ENCODE measurements around the gene RGR. TPM values are rescaled to one million over a fixed set of nuclear protein-coding genes. Genes with fewer than 3 reads are reported as not detected.
A peak's percentile ranks its signal among the peaks of the same experiment; 100 is the strongest.

The RGR gene
- total RNA-seq, 1 experiment from 2014 or later: not detected

DNA sequence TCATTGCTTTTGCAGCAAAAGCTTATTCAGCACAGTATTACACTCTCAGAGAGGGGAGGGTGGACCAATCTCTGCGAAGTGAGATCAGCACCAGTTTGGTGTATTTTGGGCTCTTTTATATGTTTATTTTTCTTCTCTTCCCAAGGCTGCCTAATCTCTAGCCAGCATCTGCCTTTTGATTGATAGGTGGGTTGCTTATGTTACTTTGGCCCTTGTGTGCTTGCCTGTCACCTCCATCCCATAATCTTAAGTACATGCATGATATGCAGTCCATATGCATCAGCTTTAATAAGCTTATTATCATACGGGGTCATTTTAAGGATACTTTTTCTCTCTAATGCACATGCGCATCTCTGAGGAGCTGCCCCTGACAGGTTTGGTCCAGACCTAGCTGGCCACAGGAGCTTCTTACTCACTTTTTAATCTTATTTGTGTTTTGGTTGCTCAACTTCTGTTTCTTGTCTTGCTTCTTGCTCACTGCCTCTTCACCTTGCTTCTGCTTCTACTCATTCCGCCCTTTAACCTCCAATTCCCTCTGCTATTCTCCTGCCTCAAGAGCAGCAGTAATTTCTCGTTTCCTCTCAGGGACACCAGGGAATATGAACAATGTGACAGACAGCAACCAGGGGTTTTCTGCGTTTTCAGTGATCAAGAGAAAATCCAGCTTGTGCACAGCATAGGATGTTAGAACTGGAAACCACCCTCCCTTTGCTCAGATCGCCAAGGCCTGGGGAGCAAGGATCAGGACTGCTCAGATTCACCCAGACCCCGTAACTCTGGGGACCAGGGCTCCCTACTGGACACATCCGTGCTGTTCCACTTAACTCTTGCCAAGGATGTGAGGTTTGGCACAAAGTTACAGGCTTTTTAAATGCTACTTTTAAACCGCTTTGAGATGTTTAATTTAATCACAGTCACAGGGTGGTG lies 10.0 kb downstream of the RGR start (continued):
- TF ChIP-seq, protein P1, sequence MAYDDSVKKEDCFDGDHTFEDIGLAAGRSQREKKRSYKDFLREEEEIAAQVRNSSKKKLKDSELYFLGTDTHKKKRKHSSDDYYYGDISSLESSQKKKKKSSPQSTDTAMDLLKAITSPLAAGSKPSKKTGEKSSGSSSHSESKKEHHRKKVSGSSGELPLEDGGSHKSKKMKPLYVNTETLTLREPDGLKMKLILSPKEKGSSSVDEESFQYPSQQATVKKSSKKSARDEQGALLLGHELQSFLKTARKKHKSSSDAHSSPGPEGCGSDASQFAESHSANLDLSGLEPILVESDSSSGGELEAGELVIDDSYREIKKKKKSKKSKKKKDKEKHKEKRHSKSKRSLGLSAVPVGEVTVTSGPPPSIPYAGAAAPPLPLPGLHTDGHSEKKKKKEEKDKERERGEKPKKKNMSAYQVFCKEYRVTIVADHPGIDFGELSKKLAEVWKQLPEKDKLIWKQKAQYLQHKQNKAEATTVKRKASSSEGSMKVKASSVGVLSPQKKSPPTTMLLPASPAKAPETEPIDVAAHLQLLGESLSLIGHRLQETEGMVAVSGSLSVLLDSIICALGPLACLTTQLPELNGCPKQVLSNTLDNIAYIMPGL (CRISPR knock-in tag; IDR thresholded peaks at IDR 0.05): no peak
- TF ChIP-seq CDX4 (CRISPR knock-in tag; IDR thresholded peaks at IDR 0.05; ENCODE audit: borderline replicate concordance): no peak
- TF ChIP-seq NR2C2 (CRISPR knock-in tag; IDR thresholded peaks at IDR 0.05): no peak
- no peak for TF ChIP-seq ELF4 (CRISPR knock-in tag; IDR thresholded peaks at IDR 0.05; ENCODE audit: low read depth)
- no peak for TF ChIP-seq CREB1 (CRISPR knock-in tag; IDR thresholded peaks at IDR 0.05)
- TF ChIP-seq NFYB (CRISPR knock-in tag; conservative IDR thresholded peaks at IDR 0.05; ENCODE audit: low read depth): no peak

- Mint-ChIP-seq H3K36me3 (no peaks in the 10 kb centered on the region), H3K27me3 (ENCODE audit: low read depth) (peaks cover 17% of the 10 kb centered on the region), H3K4me3 (no peak overlapping the region), H3K9me3 (peaks cover 5% of the 10 kb centered on the region; the same call in 1 of the 2 replicates), H3K4me1 (0 out of 2 replicates have a peak, but pooled peaks cover 3% of the 10 kb centered on the region), H3K27ac (no peak overlapping the region)
- ATAC-seq (peak; percentile 95), DNase-seq (ENCODE audit: low spot score) (peak; percentile 84)
- CTCF ChIA-PET: interaction anchor here (0.6 to 4.5 kb wide), 49 partner anchors 8 to 409 kb away, joined by 3 to 48 read pairs (median 4); partner anchors contain the start of genes CCSER2, CDHR1 and RGR
- POLR2A ChIA-PET: interaction anchor here (0.8 kb wide), 1 partner anchor 71 kb away, joined by 3 read pairs; no protein-coding TSS in a partner anchor
- 0 out of 2 replicates have a peak, but pooled peaks have one; percentile 69 for TF ChIP-seq E2F5 (CRISPR knock-in tag; IDR thresholded peaks at IDR 0.05)
- TF ChIP-seq SP1 (CRISPR knock-in tag; conservative IDR thresholded peaks at IDR 0.05): peak; percentile 44
- no peak for TF ChIP-seq GTF2I (CRISPR knock-in tag; conservative IDR thresholded peaks at IDR 0.05)
- TF ChIP-seq, protein P2, sequence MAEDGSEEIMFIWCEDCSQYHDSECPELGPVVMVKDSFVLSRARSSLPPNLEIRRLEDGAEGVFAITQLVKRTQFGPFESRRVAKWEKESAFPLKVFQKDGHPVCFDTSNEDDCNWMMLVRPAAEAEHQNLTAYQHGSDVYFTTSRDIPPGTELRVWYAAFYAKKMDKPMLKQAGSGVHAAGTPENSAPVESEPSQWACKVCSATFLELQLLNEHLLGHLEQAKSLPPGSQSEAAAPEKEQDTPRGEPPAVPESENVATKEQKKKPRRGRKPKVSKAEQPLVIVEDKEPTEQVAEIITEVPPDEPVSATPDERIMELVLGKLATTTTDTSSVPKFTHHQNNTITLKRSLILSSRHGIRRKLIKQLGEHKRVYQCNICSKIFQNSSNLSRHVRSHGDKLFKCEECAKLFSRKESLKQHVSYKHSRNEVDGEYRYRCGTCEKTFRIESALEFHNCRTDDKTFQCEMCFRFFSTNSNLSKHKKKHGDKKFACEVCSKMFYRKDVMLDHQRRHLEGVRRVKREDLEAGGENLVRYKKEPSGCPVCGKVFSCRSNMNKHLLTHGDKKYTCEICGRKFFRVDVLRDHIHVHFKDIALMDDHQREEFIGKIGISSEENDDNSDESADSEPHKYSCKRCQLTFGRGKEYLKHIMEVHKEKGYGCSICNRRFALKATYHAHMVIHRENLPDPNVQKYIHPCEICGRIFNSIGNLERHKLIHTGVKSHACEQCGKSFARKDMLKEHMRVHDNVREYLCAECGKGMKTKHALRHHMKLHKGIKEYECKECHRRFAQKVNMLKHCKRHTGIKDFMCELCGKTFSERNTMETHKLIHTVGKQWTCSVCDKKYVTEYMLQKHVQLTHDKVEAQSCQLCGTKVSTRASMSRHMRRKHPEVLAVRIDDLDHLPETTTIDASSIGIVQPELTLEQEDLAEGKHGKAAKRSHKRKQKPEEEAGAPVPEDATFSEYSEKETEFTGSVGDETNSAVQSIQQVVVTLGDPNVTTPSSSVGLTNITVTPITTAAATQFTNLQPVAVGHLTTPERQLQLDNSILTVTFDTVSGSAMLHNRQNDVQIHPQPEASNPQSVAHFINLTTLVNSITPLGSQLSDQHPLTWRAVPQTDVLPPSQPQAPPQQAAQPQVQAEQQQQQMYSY (CRISPR knock-in tag; IDR thresholded peaks at IDR 0.05): no peak
- no peak for TF ChIP-seq NFATC4 (CRISPR knock-in tag; IDR thresholded peaks at IDR 0.05)
- peak; percentile 76 for TF ChIP-seq CTCF (IDR thresholded peaks at IDR 0.05)
- 0 out of 2 replicates have a peak, but pooled peaks have one; percentile 40 for TF ChIP-seq ZNF281 (CRISPR knock-in tag; IDR thresholded peaks at IDR 0.05)
- TF ChIP-seq, protein P3, sequence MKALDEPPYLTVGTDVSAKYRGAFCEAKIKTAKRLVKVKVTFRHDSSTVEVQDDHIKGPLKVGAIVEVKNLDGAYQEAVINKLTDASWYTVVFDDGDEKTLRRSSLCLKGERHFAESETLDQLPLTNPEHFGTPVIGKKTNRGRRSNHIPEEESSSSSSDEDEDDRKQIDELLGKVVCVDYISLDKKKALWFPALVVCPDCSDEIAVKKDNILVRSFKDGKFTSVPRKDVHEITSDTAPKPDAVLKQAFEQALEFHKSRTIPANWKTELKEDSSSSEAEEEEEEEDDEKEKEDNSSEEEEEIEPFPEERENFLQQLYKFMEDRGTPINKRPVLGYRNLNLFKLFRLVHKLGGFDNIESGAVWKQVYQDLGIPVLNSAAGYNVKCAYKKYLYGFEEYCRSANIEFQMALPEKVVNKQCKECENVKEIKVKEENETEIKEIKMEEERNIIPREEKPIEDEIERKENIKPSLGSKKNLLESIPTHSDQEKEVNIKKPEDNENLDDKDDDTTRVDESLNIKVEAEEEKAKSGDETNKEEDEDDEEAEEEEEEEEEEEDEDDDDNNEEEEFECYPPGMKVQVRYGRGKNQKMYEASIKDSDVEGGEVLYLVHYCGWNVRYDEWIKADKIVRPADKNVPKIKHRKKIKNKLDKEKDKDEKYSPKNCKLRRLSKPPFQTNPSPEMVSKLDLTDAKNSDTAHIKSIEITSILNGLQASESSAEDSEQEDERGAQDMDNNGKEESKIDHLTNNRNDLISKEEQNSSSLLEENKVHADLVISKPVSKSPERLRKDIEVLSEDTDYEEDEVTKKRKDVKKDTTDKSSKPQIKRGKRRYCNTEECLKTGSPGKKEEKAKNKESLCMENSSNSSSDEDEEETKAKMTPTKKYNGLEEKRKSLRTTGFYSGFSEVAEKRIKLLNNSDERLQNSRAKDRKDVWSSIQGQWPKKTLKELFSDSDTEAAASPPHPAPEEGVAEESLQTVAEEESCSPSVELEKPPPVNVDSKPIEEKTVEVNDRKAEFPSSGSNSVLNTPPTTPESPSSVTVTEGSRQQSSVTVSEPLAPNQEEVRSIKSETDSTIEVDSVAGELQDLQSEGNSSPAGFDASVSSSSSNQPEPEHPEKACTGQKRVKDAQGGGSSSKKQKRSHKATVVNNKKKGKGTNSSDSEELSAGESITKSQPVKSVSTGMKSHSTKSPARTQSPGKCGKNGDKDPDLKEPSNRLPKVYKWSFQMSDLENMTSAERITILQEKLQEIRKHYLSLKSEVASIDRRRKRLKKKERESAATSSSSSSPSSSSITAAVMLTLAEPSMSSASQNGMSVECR (CRISPR knock-in tag; IDR thresholded peaks at IDR 0.05; ENCODE audit: borderline replicate concordance): no peak
- 0 out of 2 replicates have a peak, but pooled peaks have one; percentile 47 for TF ChIP-seq FOXP1 (CRISPR knock-in tag; IDR thresholded peaks at IDR 0.05; ENCODE audit: borderline replicate concordance)
Measured at GRCh38 chr10:84256510-84257342, 11.9 kb downstream of the RGR start.

Data from WTC11 (cell line).